ENCODE data around the gene EIF2B2. TPM values are rescaled to one million over a fixed set of nuclear protein-coding genes. Genes with fewer than 3 reads are reported as not detected.

The EIF2B2 gene
- total and polyA plus RNA-seq, 2 experiments from 2014 or later = 39.2 to 40.5 TPM

GRCh38 chr14:75001261-75001660, 1.5 kb upstream of the EIF2B2 start:
- no peak overlapping the region for H2AFZ ChIP-seq
- Mint-ChIP-seq H3K9me3 (no peaks in the 10 kb centered on the region; the same call in 2 of the 3 replicates), H3K27ac (no peak overlapping the region), H3K27me3 (ENCODE audit: insufficient read depth, low read depth, poor library complexity) (no peaks in the 10 kb centered on the region), H3K4me3 (no peak overlapping the region), H3K36me3 (ENCODE audit: low read depth) (peaks cover 21% of the 10 kb centered on the region), H3K4me1 (peaks cover 12% of the 10 kb centered on the region)
- no peak overlapping the region for H3K4me3 ChIP-seq
- no peak for TF ChIP-seq EZH2phosphoT487 (IDR thresholded peaks at IDR 0.05; ENCODE audit: unreplicated experiment)
- no peak for TF ChIP-seq JUNB (IDR thresholded peaks at IDR 0.05; ENCODE audit: unreplicated experiment)
- no peak for TF ChIP-seq POLR2AphosphoS5 (IDR thresholded peaks at IDR 0.05; ENCODE audit: low read depth)
- TF ChIP-seq, protein P1, sequence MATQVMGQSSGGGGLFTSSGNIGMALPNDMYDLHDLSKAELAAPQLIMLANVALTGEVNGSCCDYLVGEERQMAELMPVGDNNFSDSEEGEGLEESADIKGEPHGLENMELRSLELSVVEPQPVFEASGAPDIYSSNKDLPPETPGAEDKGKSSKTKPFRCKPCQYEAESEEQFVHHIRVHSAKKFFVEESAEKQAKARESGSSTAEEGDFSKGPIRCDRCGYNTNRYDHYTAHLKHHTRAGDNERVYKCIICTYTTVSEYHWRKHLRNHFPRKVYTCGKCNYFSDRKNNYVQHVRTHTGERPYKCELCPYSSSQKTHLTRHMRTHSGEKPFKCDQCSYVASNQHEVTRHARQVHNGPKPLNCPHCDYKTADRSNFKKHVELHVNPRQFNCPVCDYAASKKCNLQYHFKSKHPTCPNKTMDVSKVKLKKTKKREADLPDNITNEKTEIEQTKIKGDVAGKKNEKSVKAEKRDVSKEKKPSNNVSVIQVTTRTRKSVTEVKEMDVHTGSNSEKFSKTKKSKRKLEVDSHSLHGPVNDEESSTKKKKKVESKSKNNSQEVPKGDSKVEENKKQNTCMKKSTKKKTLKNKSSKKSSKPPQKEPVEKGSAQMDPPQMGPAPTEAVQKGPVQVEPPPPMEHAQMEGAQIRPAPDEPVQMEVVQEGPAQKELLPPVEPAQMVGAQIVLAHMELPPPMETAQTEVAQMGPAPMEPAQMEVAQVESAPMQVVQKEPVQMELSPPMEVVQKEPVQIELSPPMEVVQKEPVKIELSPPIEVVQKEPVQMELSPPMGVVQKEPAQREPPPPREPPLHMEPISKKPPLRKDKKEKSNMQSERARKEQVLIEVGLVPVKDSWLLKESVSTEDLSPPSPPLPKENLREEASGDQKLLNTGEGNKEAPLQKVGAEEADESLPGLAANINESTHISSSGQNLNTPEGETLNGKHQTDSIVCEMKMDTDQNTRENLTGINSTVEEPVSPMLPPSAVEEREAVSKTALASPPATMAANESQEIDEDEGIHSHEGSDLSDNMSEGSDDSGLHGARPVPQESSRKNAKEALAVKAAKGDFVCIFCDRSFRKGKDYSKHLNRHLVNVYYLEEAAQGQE (IDR thresholded peaks at IDR 0.05; ENCODE audit: unreplicated experiment) = no peak
- no peak for TF ChIP-seq CREB1 (CRISPR knock-in tag; IDR thresholded peaks at IDR 0.05; ENCODE audit: low read depth)
- TF ChIP-seq EZH2 (IDR thresholded peaks at IDR 0.05; ENCODE audit: low read depth, unreplicated experiment) = no peak
- TF ChIP-seq, protein P2, sequence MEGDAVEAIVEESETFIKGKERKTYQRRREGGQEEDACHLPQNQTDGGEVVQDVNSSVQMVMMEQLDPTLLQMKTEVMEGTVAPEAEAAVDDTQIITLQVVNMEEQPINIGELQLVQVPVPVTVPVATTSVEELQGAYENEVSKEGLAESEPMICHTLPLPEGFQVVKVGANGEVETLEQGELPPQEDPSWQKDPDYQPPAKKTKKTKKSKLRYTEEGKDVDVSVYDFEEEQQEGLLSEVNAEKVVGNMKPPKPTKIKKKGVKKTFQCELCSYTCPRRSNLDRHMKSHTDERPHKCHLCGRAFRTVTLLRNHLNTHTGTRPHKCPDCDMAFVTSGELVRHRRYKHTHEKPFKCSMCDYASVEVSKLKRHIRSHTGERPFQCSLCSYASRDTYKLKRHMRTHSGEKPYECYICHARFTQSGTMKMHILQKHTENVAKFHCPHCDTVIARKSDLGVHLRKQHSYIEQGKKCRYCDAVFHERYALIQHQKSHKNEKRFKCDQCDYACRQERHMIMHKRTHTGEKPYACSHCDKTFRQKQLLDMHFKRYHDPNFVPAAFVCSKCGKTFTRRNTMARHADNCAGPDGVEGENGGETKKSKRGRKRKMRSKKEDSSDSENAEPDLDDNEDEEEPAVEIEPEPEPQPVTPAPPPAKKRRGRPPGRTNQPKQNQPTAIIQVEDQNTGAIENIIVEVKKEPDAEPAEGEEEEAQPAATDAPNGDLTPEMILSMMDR (conservative IDR thresholded peaks at IDR 0.05; ENCODE audit: low read depth in 2 of 2) = no peak
- TF ChIP-seq NANOG (IDR thresholded peaks at IDR 0.05; ENCODE audit: borderline replicate concordance) = no peak
- no peak for TF ChIP-seq STAT1 (IDR thresholded peaks at IDR 0.05; ENCODE audit: unreplicated experiment)
- TF ChIP-seq ZNF114 (CRISPR knock-in tag; IDR thresholded peaks at IDR 0.05) = no peak
- TF ChIP-seq, protein P3, sequence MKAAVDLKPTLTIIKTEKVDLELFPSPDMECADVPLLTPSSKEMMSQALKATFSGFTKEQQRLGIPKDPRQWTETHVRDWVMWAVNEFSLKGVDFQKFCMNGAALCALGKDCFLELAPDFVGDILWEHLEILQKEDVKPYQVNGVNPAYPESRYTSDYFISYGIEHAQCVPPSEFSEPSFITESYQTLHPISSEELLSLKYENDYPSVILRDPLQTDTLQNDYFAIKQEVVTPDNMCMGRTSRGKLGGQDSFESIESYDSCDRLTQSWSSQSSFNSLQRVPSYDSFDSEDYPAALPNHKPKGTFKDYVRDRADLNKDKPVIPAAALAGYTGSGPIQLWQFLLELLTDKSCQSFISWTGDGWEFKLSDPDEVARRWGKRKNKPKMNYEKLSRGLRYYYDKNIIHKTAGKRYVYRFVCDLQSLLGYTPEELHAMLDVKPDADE (IDR thresholded peaks at IDR 0.05) = no peak
- no peak for TF ChIP-seq ZNF331 (CRISPR knock-in tag; IDR thresholded peaks at IDR 0.05; ENCODE audit: low read depth)
- TF ChIP-seq ZNF462 (CRISPR knock-in tag; IDR thresholded peaks at IDR 0.05) = no peak
- 0 out of 2 replicates have a peak, but pooled peaks cover 11% of the 10 kb centered on the region for H4K20me1 ChIP-seq (replicated peaks; ENCODE audit: insufficient read depth)
- peaks cover 14% of the 10 kb centered on the region for H3K79me2 ChIP-seq (replicated peaks; ENCODE audit: insufficient read depth)
- H3K27ac ChIP-seq (ENCODE audit: low read depth) = no peak overlapping the region
- H3F3A ChIP-seq (replicated peaks; ENCODE audit: low read depth) = peaks cover 5% of the 10 kb centered on the region; the same call in 1 of the 2 replicates
- no peaks in the 10 kb centered on the region for H3K27me3 ChIP-seq (ENCODE audit: insufficient read depth)
- H3K4me1 ChIP-seq (ENCODE audit: insufficient read depth) = 0 out of 2 replicates have a peak, but pooled peaks cover 5% of the 10 kb centered on the region
- no peaks in the 10 kb centered on the region for H3K9me2 ChIP-seq (ENCODE audit: insufficient read depth)
- peaks cover 7% of the 10 kb centered on the region for H3K36me3 ChIP-seq (ENCODE audit: insufficient read depth)
- no peak overlapping the region for H3K4me2 ChIP-seq
- ATAC-seq (no peak), DNase-seq (ENCODE audit: low spot score) (no peak)

All from GM23338 (cell line).